GM12873 (cell line): ENCODE measurements around the gene BAIAP2.
A peak's percentile ranks its signal among the peaks of the same experiment; 100 is the strongest.

Experiments
- CTCF ChIP-seq: IDR thresholded peaks from 2 replicates; pipeline ENCODE4 v1.5.1; 2012; ENCODE audit warnings: low read depth, mild to moderate bottlenecking, moderate library complexity, low read length, control low read depth; ENCODE audit not compliant: insufficient read depth; ENCODE audit errors: missing control alignments

Gene BAIAP2

GRCh38 chr17:81138500-81138899 is 103.5 kb downstream of the BAIAP2 start:
- no peak for TF ChIP-seq CTCF

GRCh38 chr17:81139428-81139827 is 104.5 kb downstream of the BAIAP2 start:
- no peak for TF ChIP-seq CTCF

DNA sequence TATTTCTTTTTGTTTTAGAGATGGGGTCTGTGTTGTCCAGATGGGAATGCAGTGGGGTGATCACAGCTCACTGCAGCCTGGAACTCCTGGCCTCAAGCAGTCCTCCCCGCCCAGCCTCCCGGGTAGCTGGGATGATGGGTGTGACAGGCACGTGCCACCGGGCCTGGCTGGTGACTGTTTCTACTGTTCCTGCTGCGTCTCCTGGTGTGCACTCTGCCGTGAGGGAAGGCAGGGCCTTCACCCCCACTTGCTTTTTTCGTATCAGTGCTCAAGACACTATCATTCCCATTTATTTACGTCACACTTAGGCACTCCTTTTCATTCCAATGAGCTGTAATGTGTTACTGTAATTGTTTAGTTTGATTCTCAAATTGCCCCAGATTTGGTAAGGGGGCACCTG is 105.1 kb downstream of the BAIAP2 start:
- TF ChIP-seq CTCF = no peak

- TF ChIP-seq CTCF = no peak
Measured at GRCh38 chr17:81140695-81141094, 105.7 kb downstream of the BAIAP2 start.

GRCh38 chr17:81142301-81143199 is 107.6 kb downstream of the BAIAP2 start:
- peak; percentile 75 for TF ChIP-seq CTCF

DNA sequence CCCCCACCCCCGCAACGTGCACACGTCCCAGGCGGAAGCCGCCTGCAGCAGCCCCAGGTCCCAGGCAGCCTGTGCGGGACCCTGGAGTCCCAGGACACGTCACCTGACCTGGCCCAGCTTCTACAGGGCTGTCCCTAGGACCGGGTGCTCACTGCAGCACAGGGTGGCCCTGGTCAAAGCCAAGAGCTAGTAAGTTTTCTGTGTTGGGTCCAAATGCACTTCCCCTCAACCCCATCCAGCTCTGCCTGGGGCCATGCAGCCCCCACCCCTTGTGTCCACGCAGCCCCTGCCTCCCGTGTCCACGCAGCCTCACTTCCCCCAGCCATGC is 108.2 kb downstream of the BAIAP2 start:
- TF ChIP-seq CTCF = no peak

DNA sequence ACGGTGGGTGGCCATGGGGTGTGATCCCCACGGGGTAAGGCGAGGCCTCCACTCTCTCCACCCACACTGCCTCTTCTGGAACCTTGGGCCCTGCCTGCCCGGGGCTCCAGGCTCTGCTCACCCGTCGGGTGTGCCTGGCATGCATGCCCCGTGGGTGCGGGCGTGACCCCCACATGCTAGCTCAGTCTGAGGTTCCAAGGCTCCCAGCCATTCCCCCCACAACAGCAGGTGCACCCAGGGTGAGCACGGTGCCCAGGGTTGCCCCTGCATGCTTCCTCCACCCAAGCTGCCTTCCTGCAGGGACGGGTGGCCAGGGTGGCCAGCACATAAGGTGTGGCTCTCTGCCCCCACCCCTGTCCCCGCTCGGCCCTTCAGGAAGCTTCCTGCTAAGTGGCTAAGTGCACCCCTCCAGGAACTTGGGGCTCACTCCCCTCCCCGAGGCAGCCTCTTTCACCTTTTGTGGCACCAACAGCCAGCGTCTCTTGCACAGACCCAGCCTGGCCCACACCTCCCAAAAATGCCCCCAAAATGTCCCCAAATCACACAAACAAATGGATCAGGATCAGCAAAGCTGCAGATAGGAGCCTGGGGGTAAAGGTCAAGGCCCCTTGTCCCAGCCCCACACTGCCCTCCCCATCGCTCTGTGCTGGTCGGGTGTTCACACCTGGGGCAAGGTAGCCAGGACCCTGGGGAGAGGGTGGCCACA is 108.9 kb downstream of the BAIAP2 start:
- no peak for TF ChIP-seq CTCF
